NCI-H1417 (cell line): ENCODE data around the gene SSRP1.

Experiments used
- DNase-seq, 3 experiments: peaks; one replicate each; lab custom pipeline; 2025; lab: John Stamatoyannopoulos, UW

SSRP1 gene

GRCh38 chr11:57315491-57315890 lies 20.2 kb downstream of the SSRP1 start:
- DNase-seq, result peak in 1 of 3 experiments; percentile 43

- DNase-seq, result no peak
Observed at GRCh38 chr11:57314221-57314973, 21.3 kb downstream of the SSRP1 start.

- no peak for DNase-seq
Observed at GRCh38 chr11:57313788-57314135, 21.9 kb downstream of the SSRP1 start.

GRCh38 chr11:57313071-57313787 lies 22.5 kb downstream of the SSRP1 start:
- DNase-seq, result no peak

- DNase-seq, result no peak
Observed at GRCh38 chr11:57312511-57313021, 23.1 kb downstream of the SSRP1 start.

- peak in 1 of 3 experiments; percentile 26 for DNase-seq
Observed at GRCh38 chr11:57311109-57311936, 24.4 kb downstream of the SSRP1 start.

- no peak for DNase-seq
Observed at GRCh38 chr11:57310630-57311086, 25.0 kb downstream of the SSRP1 start.

- no peak for DNase-seq
Observed at GRCh38 chr11:57310091-57310490, 25.6 kb downstream of the SSRP1 start.

GRCh38 chr11:57309106-57310059 lies 26.3 kb downstream of the SSRP1 start:
- DNase-seq, result no peak

GRCh38 chr11:57308426-57309060 lies 27.1 kb downstream of the SSRP1 start:
- DNase-seq, result no peak

- DNase-seq, result no peak
Observed at GRCh38 chr11:57307666-57308270, 27.9 kb downstream of the SSRP1 start.

- DNase-seq, result no peak
Observed at GRCh38 chr11:57306940-57307565, 28.6 kb downstream of the SSRP1 start.

- no peak for DNase-seq
Observed at GRCh38 chr11:57306161-57306876, 29.4 kb downstream of the SSRP1 start.

GRCh38 chr11:57305523-57305922 lies 30.2 kb downstream of the SSRP1 start:
- DNase-seq, result no peak

- DNase-seq, result peak; percentile 46 to 85 (median 59)
Observed at GRCh38 chr11:57303990-57304579, 31.6 kb downstream of the SSRP1 start.

GRCh38 chr11:57303280-57303989 lies 32.3 kb downstream of the SSRP1 start:
- DNase-seq, result peak in 1 of 3 experiments; percentile 37

- DNase-seq, result no peak
Observed at GRCh38 chr11:57302489-57302888, 33.2 kb downstream of the SSRP1 start.
